Dendritic cell treated with granulocyte-macrophage colony-stimulating factor and Interleukin-4, amounts not matched to agents 40 ng/mL and 50 ng/mL, for 4 days (primary cell): ENCODE measurements around the gene NOSIP.

Experiments
- H3K27ac Mint-ChIP-seq: one replicate; pipeline ENCODE4 v1.8.0; 2022; ENCODE audit warnings: mild to moderate bottlenecking, mixed read lengths
- H3K27me3 Mint-ChIP-seq: one replicate; pipeline ENCODE4 v1.8.0; 2022; ENCODE audit warnings: mild to moderate bottlenecking, mixed read lengths
- H3K36me3 Mint-ChIP-seq: one replicate; pipeline ENCODE4 v1.8.0; 2022; ENCODE audit warnings: low read depth, mixed read lengths
- H3K4me1 Mint-ChIP-seq: one replicate; pipeline ENCODE4 v1.8.0; 2022; ENCODE audit warnings: low read depth, mixed read lengths
- H3K4me3 Mint-ChIP-seq: one replicate; pipeline ENCODE4 v1.8.0; 2022; ENCODE audit warnings: mild to moderate bottlenecking, moderate library complexity, mixed read lengths
- H3K9me3 Mint-ChIP-seq: one replicate; pipeline ENCODE4 v1.8.0; 2022; ENCODE audit warnings: mixed read lengths
- intact Hi-C: fragments of 100-400 bp; cut with micrococcal nuclease; formaldehyde crosslinking; loops from one replicate; pipeline ENCODE4 v1.15.0; 2022

Gene NOSIP

DNA sequence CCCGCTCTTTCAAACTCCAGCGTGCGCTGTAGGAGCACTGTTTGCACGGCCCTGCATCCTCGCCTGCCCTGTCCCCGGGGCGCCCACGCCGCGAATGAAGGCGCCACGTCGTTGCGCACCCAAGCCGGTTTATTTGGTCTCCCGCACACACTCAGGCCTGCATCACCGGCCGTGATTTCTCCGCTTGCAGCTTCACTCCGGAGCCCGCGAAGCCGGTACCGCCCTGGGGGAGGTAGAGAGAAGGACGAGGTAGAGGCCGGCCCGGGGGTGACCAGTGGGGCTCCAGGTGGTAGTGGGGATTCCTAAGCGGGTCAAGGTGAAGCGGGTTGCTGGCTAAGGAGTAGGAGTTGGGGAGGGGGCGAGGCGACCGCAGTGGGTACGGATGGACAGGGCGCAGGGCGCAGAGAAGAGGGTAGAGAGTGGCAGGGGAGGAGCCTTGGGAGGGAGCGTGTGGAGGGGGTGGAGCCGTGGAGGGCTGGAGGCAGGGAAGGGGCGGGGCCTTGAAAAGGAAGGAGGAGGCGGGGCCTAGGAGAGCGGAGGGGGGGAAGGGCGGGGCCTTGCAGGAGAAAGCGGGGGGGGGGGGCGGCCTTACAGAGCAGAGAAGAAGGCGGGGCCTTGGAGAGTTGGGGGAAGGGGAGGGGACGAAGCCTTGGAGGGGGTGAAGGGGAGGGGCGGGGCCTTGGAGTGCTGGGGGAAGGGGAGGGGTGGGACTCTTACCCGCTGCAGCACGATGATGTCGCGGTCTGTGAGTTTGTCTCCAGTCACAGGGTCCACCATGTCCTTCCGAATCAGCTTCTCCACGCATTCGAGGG is 24.6 kb downstream of the NOSIP start:
- Mint-ChIP-seq H3K4me3 (no peak overlapping the region), H3K27me3 (no peaks in the 10 kb centered on the region), H3K36me3 (peaks cover 79% of the 10 kb centered on the region), H3K9me3 (no peaks in the 10 kb centered on the region), H3K27ac (no peak overlapping the region), H3K4me1 (peaks cover 59% of the 10 kb centered on the region)
- intact Hi-C loops = no loop called here

DNA sequence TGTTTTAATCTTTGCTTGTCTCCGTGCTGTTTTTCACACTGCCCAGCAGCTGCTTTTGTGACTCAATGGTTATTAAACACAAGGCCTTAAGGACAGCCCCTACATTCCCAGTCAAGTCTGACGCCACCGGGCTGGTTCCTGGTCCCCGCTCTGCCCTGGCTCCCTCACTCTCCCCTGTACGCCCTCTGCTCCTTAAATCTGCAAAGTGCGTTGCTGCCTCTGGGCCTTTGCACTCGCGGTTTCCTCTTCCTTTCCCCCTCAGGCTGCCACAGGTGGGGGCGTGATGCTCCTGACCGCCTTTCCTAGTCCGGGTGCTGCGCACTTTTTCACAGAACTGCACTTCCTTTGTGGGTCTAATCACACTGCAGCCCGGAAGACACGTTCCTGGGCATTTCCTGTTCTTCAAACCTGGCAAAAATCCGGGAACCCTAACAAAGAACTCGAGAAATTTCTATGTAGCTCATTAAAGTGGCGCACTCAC is 25.6 kb downstream of the NOSIP start:
- H3K4me3 Mint-ChIP-seq = no peak overlapping the region
- peak overlapping the region; percentile 91 for H3K27ac Mint-ChIP-seq
- H3K9me3 Mint-ChIP-seq = no peaks in the 10 kb centered on the region
- no peaks in the 10 kb centered on the region for H3K27me3 Mint-ChIP-seq
- intact Hi-C loops = no loop called here
- H3K36me3 Mint-ChIP-seq = peaks cover 81% of the 10 kb centered on the region
- peaks cover 49% of the 10 kb centered on the region for H3K4me1 Mint-ChIP-seq

DNA sequence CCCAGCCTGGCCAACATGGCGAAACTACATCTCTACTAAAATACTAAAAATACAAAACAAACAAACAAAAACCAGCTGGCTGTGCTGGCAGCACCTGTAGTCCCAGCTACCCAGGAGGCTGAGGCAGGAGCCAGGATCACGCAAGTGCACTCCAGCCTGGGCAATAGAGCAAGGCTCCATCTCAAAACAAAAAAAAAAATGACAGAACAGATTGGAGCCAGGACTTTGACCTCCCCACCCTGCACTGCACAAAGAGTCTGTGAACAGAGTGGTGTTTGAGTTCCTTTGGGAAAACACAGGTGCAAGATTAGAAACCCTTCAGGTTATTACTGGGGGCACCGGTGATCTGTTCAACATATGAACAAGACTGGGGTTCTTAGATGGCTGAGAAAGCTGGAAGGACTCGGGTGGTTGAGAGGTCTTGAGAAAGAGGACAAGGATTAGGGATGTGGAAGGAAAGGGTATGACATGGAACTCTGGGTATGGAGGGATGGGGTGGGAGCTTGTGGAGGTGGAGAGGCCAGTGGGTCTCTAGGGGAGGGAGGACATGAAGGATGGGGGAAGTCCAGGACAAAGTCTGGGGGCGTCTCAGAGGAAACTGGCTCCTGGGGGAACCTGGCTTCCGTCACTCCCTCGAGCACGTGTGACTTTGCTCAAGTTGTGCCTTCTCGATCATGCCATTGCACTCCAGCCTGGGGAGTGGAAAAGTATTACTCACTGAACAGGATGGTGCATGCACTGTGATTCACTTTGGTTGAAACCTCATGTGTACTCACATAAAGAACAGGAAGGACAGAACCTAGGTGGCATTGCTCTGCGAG is 26.7 kb downstream of the NOSIP start:
- H3K4me3 Mint-ChIP-seq = no peak overlapping the region
- peak overlapping the region; percentile 91 for H3K27ac Mint-ChIP-seq
- H3K36me3 Mint-ChIP-seq = peaks cover 81% of the 10 kb centered on the region
- H3K9me3 Mint-ChIP-seq = no peaks in the 10 kb centered on the region
- peaks cover 47% of the 10 kb centered on the region for H3K4me1 Mint-ChIP-seq
- H3K27me3 Mint-ChIP-seq = no peaks in the 10 kb centered on the region
- intact Hi-C loops = no loop called here

GRCh38 chr19:49552749-49553148 is 27.6 kb downstream of the NOSIP start:
- H3K27me3 Mint-ChIP-seq = no peaks in the 10 kb centered on the region
- H3K4me3 Mint-ChIP-seq = peak overlapping the region; percentile 68

DNA sequence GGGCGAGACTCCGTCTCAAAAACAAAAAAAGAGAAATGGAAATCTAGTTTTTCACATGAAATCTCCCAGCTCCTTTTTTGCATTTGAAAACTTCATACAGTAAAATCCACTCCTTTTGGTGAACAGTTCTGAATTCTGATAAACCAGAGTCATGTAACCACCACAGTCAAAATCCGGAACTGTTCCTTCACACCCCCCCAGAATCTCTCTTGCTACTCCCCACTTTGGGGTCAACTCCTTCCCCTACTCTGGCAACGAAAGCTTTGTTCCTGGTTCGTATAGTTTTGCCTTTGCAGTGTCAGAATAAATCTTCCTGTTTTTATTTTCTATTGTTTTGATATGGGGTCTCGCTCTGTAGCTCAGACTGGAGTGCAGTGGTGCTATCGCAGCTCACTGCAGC is 28.8 kb downstream of the NOSIP start:
- no peak overlapping the region for H3K4me3 Mint-ChIP-seq
- H3K27ac Mint-ChIP-seq = peak overlapping the region; percentile 91
- H3K4me1 Mint-ChIP-seq = peaks cover 55% of the 10 kb centered on the region
- H3K36me3 Mint-ChIP-seq = peaks cover 80% of the 10 kb centered on the region
- no peaks in the 10 kb centered on the region for H3K9me3 Mint-ChIP-seq
- intact Hi-C loops = no loop called here
- no peaks in the 10 kb centered on the region for H3K27me3 Mint-ChIP-seq

More at GRCh38 chr19:49552749-49553148, 27.6 kb downstream of the NOSIP start:
- intact Hi-C loops = no loop called here
- Mint-ChIP-seq H3K4me1 (peaks cover 45% of the 10 kb centered on the region), H3K9me3 (no peaks in the 10 kb centered on the region), H3K27ac (peak overlapping the region; percentile 91), H3K36me3 (peaks cover 81% of the 10 kb centered on the region)

- H3K36me3 Mint-ChIP-seq = peaks cover 64% of the 10 kb centered on the region
- H3K4me3 Mint-ChIP-seq = no peak overlapping the region
- H3K27ac Mint-ChIP-seq = no peak overlapping the region
- peaks cover 48% of the 10 kb centered on the region for H3K4me1 Mint-ChIP-seq
- no peaks in the 10 kb centered on the region for H3K9me3 Mint-ChIP-seq
- H3K27me3 Mint-ChIP-seq = peaks cover 1% of the 10 kb centered on the region
- intact Hi-C loops = no loop called here
Observed at GRCh38 chr19:49549045-49549444, 31.3 kb downstream of the NOSIP start.

DNA sequence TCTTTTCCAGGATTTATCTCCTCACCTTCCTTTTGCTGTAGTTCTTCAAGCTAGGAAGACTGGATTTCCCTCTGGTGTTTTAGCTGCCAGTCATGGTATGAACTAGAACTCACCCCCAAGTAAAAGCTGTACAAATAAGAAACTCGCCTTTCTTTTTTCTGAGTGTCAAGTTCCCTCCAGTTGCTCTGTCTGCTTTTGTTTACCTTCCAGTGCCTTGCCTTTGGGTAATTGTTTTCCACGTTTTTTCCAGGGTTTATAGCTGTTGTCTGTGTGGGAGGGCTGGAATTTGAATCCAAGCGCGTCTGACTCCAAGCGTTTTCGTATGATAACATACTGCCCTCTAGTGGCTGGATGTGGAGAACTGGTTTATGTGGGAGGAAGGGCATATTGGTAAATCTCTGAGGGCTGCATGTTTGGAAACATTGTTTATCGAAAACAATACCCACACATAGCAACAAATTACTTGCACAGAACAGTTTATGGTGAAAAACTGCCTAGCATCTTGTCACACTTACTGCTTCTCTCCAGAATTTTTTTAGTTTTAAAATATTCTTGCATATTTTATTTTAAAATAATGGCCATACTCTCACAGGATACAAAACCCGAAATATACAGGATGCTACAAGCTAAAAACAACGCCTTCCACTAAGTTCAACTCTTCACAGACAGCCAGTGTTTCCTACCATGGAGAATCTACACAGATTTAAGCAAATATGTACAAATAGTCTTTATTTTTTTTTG is 33.4 kb downstream of the NOSIP start:
- Mint-ChIP-seq H3K4me1 (peaks cover 36% of the 10 kb centered on the region), H3K27ac (no peak overlapping the region), H3K9me3 (no peaks in the 10 kb centered on the region), H3K36me3 (peaks cover 72% of the 10 kb centered on the region), H3K27me3 (peaks cover 1% of the 10 kb centered on the region), H3K4me3 (no peak overlapping the region)
- intact Hi-C loops = loop anchor here (1.0 kb wide), 1 partner anchor 41 kb away; no protein-coding TSS in a partner anchor

- H3K27ac Mint-ChIP-seq = peak overlapping the region; percentile 18
- peaks cover 23% of the 10 kb centered on the region for H3K4me1 Mint-ChIP-seq
- intact Hi-C loops = no loop called here
- H3K36me3 Mint-ChIP-seq = peaks cover 83% of the 10 kb centered on the region
- no peak overlapping the region for H3K4me3 Mint-ChIP-seq
- peaks cover 1% of the 10 kb centered on the region for H3K27me3 Mint-ChIP-seq
- no peaks in the 10 kb centered on the region for H3K9me3 Mint-ChIP-seq
Observed at GRCh38 chr19:49544154-49544553, 36.2 kb downstream of the NOSIP start.

DNA sequence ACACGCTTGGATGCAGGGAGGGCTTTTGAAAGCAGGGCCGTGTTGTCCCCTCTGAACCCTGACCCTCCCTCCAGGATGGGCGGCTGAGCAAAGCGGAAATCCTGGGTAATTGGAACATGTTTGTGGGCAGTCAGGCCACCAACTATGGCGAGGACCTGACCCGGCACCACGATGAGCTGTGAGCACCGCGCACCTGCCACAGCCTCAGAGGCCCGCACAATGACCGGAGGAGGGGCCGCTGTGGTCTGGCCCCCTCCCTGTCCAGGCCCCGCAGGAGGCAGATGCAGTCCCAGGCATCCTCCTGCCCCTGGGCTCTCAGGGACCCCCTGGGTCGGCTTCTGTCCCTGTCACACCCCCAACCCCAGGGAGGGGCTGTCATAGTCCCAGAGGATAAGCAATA is 37.3 kb downstream of the NOSIP start:
- intact Hi-C loops = no loop called here
- peak overlapping the region; percentile 61 for H3K27ac Mint-ChIP-seq

GRCh38 chr19:49542446-49542845 is 37.9 kb downstream of the NOSIP start:
- Mint-ChIP-seq H3K36me3 (peaks cover 83% of the 10 kb centered on the region), H3K4me3 (no peak overlapping the region), H3K27me3 (peaks cover 1% of the 10 kb centered on the region), H3K4me1 (peaks cover 28% of the 10 kb centered on the region), H3K9me3 (no peaks in the 10 kb centered on the region), H3K27ac (peak overlapping the region; percentile 7)
- intact Hi-C loops = no loop called here

More for the DNA sequence above, 37.3 kb downstream of the NOSIP start:
- peaks cover 24% of the 10 kb centered on the region for H3K4me1 Mint-ChIP-seq
- peaks cover 83% of the 10 kb centered on the region for H3K36me3 Mint-ChIP-seq
- H3K4me3 Mint-ChIP-seq = no peak overlapping the region
- peaks cover 1% of the 10 kb centered on the region for H3K27me3 Mint-ChIP-seq
- no peaks in the 10 kb centered on the region for H3K9me3 Mint-ChIP-seq

DNA sequence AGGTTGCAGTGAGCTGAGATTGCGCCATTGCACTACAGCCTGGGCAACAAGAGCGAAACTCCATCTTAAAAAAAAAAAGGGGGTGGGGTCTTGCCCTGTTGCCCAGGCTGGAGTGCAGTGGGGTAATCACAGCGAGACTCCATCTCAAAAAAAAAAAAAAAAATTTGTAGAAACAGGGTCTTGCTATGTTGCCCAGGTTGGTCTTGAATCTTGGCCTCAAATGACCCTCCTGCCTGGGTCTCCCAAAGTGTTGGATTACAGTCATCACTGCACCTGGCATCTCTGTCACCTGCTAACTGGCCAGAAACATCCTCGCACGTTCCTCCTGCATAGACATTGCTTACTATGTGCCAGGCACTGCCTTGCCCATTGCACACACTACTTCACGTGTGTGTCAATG is 38.4 kb downstream of the NOSIP start:
- peaks cover 1% of the 10 kb centered on the region for H3K27me3 Mint-ChIP-seq
- H3K9me3 Mint-ChIP-seq = no peaks in the 10 kb centered on the region
- no peak overlapping the region for H3K27ac Mint-ChIP-seq
- intact Hi-C loops = no loop called here
- peaks cover 83% of the 10 kb centered on the region for H3K36me3 Mint-ChIP-seq
- H3K4me3 Mint-ChIP-seq = no peak overlapping the region
- H3K4me1 Mint-ChIP-seq = peaks cover 28% of the 10 kb centered on the region

DNA sequence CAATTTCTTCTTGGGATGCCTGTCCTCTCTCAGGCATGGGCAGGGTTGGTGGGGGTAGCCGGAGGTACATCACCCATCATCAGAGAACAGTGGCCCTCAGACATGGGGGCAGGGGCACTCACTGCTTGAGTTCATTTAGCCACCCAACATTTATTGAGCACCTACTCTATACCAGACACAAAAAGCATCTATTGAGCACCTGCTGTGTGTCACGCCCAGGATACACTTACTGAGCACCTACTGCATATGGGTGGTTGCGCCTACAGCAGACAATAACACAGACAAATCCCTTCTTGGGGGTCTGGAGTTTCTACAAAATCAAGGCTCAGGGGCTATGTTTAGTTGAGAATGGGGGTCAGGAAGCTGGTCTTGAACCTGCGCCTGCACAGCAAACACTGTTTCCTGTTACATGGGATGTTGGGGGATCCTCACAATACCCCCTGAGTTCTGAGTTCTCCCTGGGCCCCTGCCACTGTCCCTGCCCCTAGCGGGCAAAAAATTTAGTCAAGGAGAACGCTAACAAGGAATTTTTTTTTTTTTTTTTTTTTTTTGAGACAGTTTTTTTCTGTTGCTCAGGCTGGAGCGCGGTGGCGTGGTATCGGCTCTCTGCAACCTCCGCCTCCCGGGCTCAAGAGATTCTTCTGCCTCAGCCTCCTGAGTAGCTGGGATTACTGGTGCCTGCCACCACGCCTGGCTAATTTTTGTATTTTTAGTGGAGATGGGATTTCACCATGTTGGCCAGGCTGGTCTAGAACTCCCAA is 41.0 kb downstream of the NOSIP start:
- Mint-ChIP-seq H3K36me3 (peaks cover 98% of the 10 kb centered on the region), H3K27ac (no peak overlapping the region), H3K4me1 (peaks cover 32% of the 10 kb centered on the region), H3K9me3 (no peaks in the 10 kb centered on the region), H3K27me3 (peaks cover 12% of the 10 kb centered on the region), H3K4me3 (no peak overlapping the region)
- intact Hi-C loops = no loop called here

DNA sequence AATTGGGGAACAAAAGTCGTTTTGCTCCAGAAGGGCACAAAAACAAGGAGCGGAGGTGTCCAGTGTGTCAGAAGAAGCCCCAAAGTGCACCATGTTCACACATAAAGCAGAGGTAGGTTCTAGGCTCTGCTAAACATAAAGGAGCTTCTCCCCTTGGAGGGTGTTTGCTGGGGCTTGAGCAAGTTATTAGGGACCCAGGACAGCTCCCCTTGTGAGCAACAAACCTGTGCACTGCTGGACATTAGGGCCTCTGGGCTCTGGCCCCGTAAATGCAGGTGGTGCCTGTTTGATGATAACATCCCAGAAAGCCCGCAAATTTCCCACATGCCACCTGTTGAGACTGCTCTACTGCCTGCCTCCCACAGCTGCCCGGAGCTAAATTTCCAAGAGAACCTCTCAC is 41.7 kb downstream of the NOSIP start:
- no peaks in the 10 kb centered on the region for H3K9me3 Mint-ChIP-seq
- H3K4me1 Mint-ChIP-seq = peaks cover 34% of the 10 kb centered on the region
- intact Hi-C loops = no loop called here
- peaks cover 98% of the 10 kb centered on the region for H3K36me3 Mint-ChIP-seq
- no peak overlapping the region for H3K27ac Mint-ChIP-seq
- no peak overlapping the region for H3K4me3 Mint-ChIP-seq
- peaks cover 16% of the 10 kb centered on the region for H3K27me3 Mint-ChIP-seq
